ENCODE measurements around the gene PREB. TPM values are rescaled to one million over a fixed set of nuclear protein-coding genes. Genes with fewer than 3 reads are reported as not detected.
"Not testable (repeated sequence)": the region's sequence is repeated elsewhere in the genome, so short reads cannot be mapped to it uniquely, and the experiment has no call there.

Gene PREB
- total RNA-seq, 4 donors from 2014 or later = 53.2 to 105 (median 71.1) TPM

DNA sequence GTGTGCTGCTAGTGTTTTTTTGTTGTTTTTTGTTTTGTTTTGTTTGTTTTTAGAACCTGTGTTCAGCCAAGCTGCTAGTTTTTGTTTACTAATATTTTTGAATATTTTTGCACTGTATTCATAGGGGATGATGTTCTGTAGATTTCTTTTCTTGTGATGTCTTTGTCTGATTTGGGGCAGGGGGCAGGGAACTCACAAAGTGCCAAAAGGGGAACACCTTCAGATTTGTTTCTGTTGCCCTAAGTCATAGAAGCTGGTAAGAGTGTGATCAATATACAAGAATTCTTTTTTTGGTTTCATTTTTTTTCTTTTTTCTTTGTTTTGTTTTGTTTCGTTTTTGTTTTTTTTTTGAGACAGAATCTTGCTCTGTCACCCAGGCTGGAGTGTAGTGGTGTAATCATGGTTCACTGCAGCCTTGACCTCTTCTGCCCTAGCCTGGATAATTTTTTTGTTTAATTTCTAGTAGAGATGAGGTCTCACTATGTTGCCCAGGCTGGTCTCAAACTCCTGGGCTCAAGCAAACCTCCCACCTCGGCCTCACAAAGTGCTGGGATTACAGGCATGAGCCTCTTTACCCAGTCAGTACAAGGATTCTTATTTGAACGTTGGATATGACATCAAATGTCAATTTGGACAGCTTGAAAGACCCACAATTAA, 45.0 kb upstream of the PREB start:
- H3K4me3 ChIP-seq = no peak overlapping the region
- H3K27me3 ChIP-seq = peaks cover 21% of the 10 kb centered on the region
- TF ChIP-seq, protein P1, sequence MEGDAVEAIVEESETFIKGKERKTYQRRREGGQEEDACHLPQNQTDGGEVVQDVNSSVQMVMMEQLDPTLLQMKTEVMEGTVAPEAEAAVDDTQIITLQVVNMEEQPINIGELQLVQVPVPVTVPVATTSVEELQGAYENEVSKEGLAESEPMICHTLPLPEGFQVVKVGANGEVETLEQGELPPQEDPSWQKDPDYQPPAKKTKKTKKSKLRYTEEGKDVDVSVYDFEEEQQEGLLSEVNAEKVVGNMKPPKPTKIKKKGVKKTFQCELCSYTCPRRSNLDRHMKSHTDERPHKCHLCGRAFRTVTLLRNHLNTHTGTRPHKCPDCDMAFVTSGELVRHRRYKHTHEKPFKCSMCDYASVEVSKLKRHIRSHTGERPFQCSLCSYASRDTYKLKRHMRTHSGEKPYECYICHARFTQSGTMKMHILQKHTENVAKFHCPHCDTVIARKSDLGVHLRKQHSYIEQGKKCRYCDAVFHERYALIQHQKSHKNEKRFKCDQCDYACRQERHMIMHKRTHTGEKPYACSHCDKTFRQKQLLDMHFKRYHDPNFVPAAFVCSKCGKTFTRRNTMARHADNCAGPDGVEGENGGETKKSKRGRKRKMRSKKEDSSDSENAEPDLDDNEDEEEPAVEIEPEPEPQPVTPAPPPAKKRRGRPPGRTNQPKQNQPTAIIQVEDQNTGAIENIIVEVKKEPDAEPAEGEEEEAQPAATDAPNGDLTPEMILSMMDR (IDR thresholded peaks at IDR 0.05) = no peak
- TF ChIP-seq EP300 (IDR thresholded peaks at IDR 0.05; ENCODE audit: low read depth) = no peak
- no peak for TF ChIP-seq POLR2A (IDR thresholded peaks at IDR 0.05)
- no peak for TF ChIP-seq POLR2AphosphoS5 (IDR thresholded peaks at IDR 0.05)
- H3K9me3 ChIP-seq = no peaks in the 10 kb centered on the region
- H3K4me1 ChIP-seq = peaks cover 0 to 3% (median 0%) of the 10 kb centered on the region in 4 donors
- WGBS, 2 donors (ENCODE audit: low coverage in 1 of 2) = 46 to 50% methylated on average over 3 of the region's 3 CpGs
- H3K36me3 ChIP-seq = no peaks in the 10 kb centered on the region
- DNase-seq = no peak
- in situ Hi-C loops (cut with MboI; ENCODE audit: low pct_ligation_motif_present in 1 of 4, low pct_unique_long_range_greater_than_20kb in 1 of 4, low sequenced_read_pairs in 3 of 4) (no loop called here), intact Hi-C loops (cut with DNase I; ENCODE audit: low total_unique reads) (no loop called here)
- peak overlapping the region; percentile 36 to 49 (median 46) for H3K27ac ChIP-seq

DNA sequence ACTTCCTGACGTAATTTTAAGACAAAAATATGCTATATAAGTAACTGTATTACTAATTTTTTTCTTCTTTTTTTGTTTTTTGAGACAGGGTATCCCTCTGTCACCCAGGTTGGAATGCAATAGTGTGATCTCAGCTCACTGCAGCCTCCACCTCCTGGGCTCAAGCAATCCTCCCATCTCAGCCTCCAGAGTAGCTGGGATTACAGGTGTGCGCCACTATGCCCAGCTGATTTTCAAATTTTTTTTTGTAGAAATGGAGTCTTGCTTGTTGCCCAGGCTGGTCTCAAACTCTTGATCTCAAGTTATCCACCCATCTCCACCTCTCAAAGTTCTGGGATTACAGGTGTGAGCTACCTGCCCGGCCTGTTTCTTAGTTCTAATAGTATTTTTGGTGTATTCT, 44.0 kb upstream of the PREB start:
- Histone ChIP-seq H3K4me1 (no peaks in the 10 kb centered on the region), H3K36me3 (no peaks in the 10 kb centered on the region), H3K9me3 (no peaks in the 10 kb centered on the region), H3K4me3 (no peak overlapping the region), H3K27ac (no peak overlapping the region), H3K27me3 (peaks cover 21% of the 10 kb centered on the region)
- intact Hi-C loops (cut with DNase I; ENCODE audit: low total_unique reads) = no loop called here
- DNase-seq = no peak
- no peak for TF ChIP-seq POLR2AphosphoS5 (IDR thresholded peaks at IDR 0.05)
- TF ChIP-seq EP300 (IDR thresholded peaks at IDR 0.05; ENCODE audit: low read depth) = no peak
- TF ChIP-seq, protein P1 (IDR thresholded peaks at IDR 0.05) = no peak
- TF ChIP-seq POLR2A (IDR thresholded peaks at IDR 0.05) = no peak
- 82 to 88% methylated on average over 3 of the region's 3 CpGs for WGBS, 2 donors (ENCODE audit: low coverage in 1 of 2)
- in situ Hi-C loops (cut with MboI; ENCODE audit: low pct_ligation_motif_present in 1 of 4, low pct_unique_long_range_greater_than_20kb in 1 of 4, low sequenced_read_pairs in 3 of 4) = no loop called here

GRCh38 chr2:27177441-27178351, 43.3 kb upstream of the PREB start:
- intact Hi-C loops (cut with DNase I; ENCODE audit: low total_unique reads) = no loop called here

DNA sequence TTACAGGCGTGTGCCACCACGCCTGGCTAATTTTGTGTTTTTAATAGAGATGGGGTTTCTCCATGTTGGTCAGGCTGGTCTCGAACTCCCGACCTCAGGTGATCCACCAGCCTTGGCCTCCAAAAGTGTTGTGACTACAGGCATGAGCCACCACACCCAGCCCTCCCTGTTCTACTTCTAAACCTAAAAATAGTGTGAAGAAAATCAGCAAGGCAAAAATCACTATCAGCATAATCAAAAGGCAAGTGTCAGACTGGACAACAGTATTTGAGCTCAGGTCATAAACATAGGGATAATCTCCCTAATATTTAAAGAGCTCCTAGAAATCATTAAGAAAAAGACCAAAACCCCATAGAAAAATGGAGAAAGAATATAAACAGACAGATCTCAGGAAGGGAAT, 41.3 kb upstream of the PREB start:
- Histone ChIP-seq H3K27ac (peak overlapping the region in 1 of 4 donors; percentile 14), H3K27me3 (peaks cover 21% of the 10 kb centered on the region)
- H3K4me1 ChIP-seq; H3K4me3 ChIP-seq; in situ Hi-C loops (cut with MboI; ENCODE audit: low pct_ligation_motif_present in 1 of 4, low pct_unique_long_range_greater_than_20kb in 1 of 4, low sequenced_read_pairs in 3 of 4); DNase-seq; H3K36me3 ChIP-seq; H3K9me3 ChIP-seq; intact Hi-C loops (cut with DNase I; ENCODE audit: low total_unique reads): not testable (repeated sequence)
- WGBS, 2 donors (ENCODE audit: low coverage in 1 of 2) = 85% methylated on average over 4 of the region's 4 CpGs; no CpG with 5 or more reads in 1 of the 2 donors

More at GRCh38 chr2:27177441-27178351, 43.3 kb upstream of the PREB start:
- H3K27me3 ChIP-seq = peaks cover 21% of the 10 kb centered on the region
- H3K4me1 ChIP-seq = no peaks in the 10 kb centered on the region
- no peak for DNase-seq
- no peaks in the 10 kb centered on the region for H3K36me3 ChIP-seq
- H3K4me3 ChIP-seq = no peak overlapping the region
- in situ Hi-C loops (cut with MboI; ENCODE audit: low pct_ligation_motif_present in 1 of 4, low pct_unique_long_range_greater_than_20kb in 1 of 4, low sequenced_read_pairs in 3 of 4) = no loop called here
- no peak overlapping the region for H3K27ac ChIP-seq
- H3K9me3 ChIP-seq = no peaks in the 10 kb centered on the region
- WGBS, 2 donors (ENCODE audit: low coverage in 1 of 2) = 55 to 58% methylated on average over 10 to 15 of the region's 15 CpGs
- TF ChIP-seq, protein P1 (IDR thresholded peaks at IDR 0.05) = no peak
- TF ChIP-seq POLR2AphosphoS5 (IDR thresholded peaks at IDR 0.05) = no peak
- no peak for TF ChIP-seq POLR2A (IDR thresholded peaks at IDR 0.05)
- no peak for TF ChIP-seq EP300 (IDR thresholded peaks at IDR 0.05; ENCODE audit: low read depth)
